ENCODE results near the gene DNAJC13.

GRCh38 chr3:132433121-132433520 is 15.8 kb downstream of the DNAJC13 start:
- TF ChIP-seq CTCF (IDR thresholded peaks at IDR 0.05) (no peak), EP300 (IDR thresholded peaks at IDR 0.05) (no peak), POLR2A (IDR thresholded peaks at IDR 0.05) (no peak), POLR2AphosphoS5 (IDR thresholded peaks at IDR 0.05) (no peak)

Measured in suprapubic skin (tissue), 4 donors.